GM21423 (cell line): ENCODE data around the gene ARR3.
"Not testable (repeated sequence)": the region's sequence is repeated elsewhere in the genome, so short reads cannot be mapped to it uniquely, and the experiment has no call there.

Experiments
- ATAC-seq: cut with Tn5 transposase; IDR thresholded peaks from one replicate; pipeline ENCODE4 v1.9.1; 2021; ENCODE audit warnings: mild to moderate bottlenecking, moderate library complexity; ENCODE audit not compliant: unreplicated experiment

The ARR3 gene

GRCh38 chrX:70268034-70268433 is at the start of gene ARR3:
Gene ARR3 (plus strand): TSS chrX:70268334. CDS start chrX:70269386, 1,052 bp downstream.
- no peak for ATAC-seq

GRCh38 chrX:70219938-70220764 is 48.0 kb upstream of the ARR3 start:
- no peak for ATAC-seq

- ATAC-seq, result no peak
These were observed 42.1 kb upstream of the ARR3 start for GRCh38 chrX:70226048-70226447.

- ATAC-seq, result no peak
These were observed 41.4 kb upstream of the ARR3 start for GRCh38 chrX:70226687-70227086.

GRCh38 chrX:70231666-70232065 is 36.5 kb upstream of the ARR3 start:
- no peak for ATAC-seq

- ATAC-seq, result no peak
These were observed 33.8 kb upstream of the ARR3 start, which contains the start of gene AWAT1 for GRCh38 chrX:70234355-70234754. Gene AWAT1 (plus strand): TSS chrX:70234655. CDS start chrX:70234696, 41 bp downstream.

- ATAC-seq, result no peak
These were observed 27.4 kb upstream of the ARR3 start for GRCh38 chrX:70240751-70241150.

- ATAC-seq, result no peak
These were observed 26.6 kb upstream of the ARR3 start for GRCh38 chrX:70241501-70241900.

GRCh38 chrX:70243601-70244000 is 24.5 kb upstream of the ARR3 start:
- ATAC-seq, result not testable (repeated sequence)

- no peak for ATAC-seq
These were observed 23.3 kb upstream of the ARR3 start for GRCh38 chrX:70244881-70245280.

GRCh38 chrX:70247252-70247651 is 20.9 kb upstream of the ARR3 start:
- ATAC-seq, result no peak

- no peak for ATAC-seq
These were observed 15.6 kb upstream of the ARR3 start for GRCh38 chrX:70252491-70252890.

- no peak for ATAC-seq
These were observed 14.6 kb upstream of the ARR3 start for GRCh38 chrX:70253377-70254062.

GRCh38 chrX:70254063-70254400 is 14.1 kb upstream of the ARR3 start:
- ATAC-seq, result no peak

GRCh38 chrX:70254909-70255308 is 13.2 kb upstream of the ARR3 start:
- no peak for ATAC-seq

GRCh38 chrX:70255452-70255851 is 12.7 kb upstream of the ARR3 start:
- ATAC-seq, result no peak

- no peak for ATAC-seq
These were observed 10.5 kb upstream of the ARR3 start for GRCh38 chrX:70257423-70258288.

- no peak for ATAC-seq
These were observed 8.0 kb upstream of the ARR3 start, which contains the start of gene P2RY4 for GRCh38 chrX:70260104-70260503. Gene P2RY4 (minus strand): TSS chrX:70260204. CDS start chrX:70259624, 580 bp downstream.

- ATAC-seq, result peak; percentile 49
These were observed 5.1 kb upstream of the ARR3 start for GRCh38 chrX:70262952-70263567.

- ATAC-seq, result no peak
These were observed 3.4 kb upstream of the ARR3 start for GRCh38 chrX:70264784-70265183.

- ATAC-seq, result not testable (repeated sequence)
These were observed 5.9 kb downstream of the ARR3 start for GRCh38 chrX:70274029-70274428.
